HEK293 (cell line): ENCODE measurements around the gene NUDT6.

Experiments
- CTCF ChIA-PET: fragments of 350-600 bp; formaldehyde crosslinking; extraction: SDS; loops from one replicate; lab custom pipeline; 2021; ENCODE audit warnings: antibody characterized with exemption; lab: Yijun Ruan, JAX
- POLR2A ChIA-PET: fragments of 300-600 bp; formaldehyde crosslinking; extraction: SDS; loops from one replicate; lab custom pipeline; 2020; ENCODE audit warnings: antibody characterized with exemption, inconsistent platforms; lab: Yijun Ruan, JAX
- H3K27ac ChIP-seq: fragments of 200-500 bp; sonication (Bioruptor generic); 2 replicates; pipeline ENCODE4 v1.5.1; 2014; ENCODE audit warnings: low read depth, low read length, control low read depth, inconsistent platforms; ENCODE audit errors: extremely low read depth
- H3K36me3 ChIP-seq, 2 experiments: fragments of 200-500 bp in 1 of 2; sonication (Bioruptor generic) in 1 of 2; 1 replicate in 1 of 2; 2 replicates in 1 of 2; pipeline ENCODE4 v1.5.1; 2014 to 2017; ENCODE audit warnings: inconsistent platforms in 2 of 2, low read length in 2 of 2; ENCODE audit not compliant: control insufficient read depth in 2 of 2, insufficient read depth in 1 of 2
- H3K4me1 ChIP-seq: fragments of 200-500 bp; sonication (Bioruptor generic); 2 replicates; pipeline ENCODE4 v1.5.1; 2014; ENCODE audit warnings: mild to moderate bottlenecking, low read length, inconsistent platforms; ENCODE audit not compliant: control insufficient read depth, insufficient read depth
- H3K4me3 ChIP-seq: 2 replicates; pipeline ENCODE4 v1.5.1; 2011; ENCODE audit warnings: low read depth, mild to moderate bottlenecking, control low read depth, low read length, moderate library complexity
- H3K9me3 ChIP-seq: fragments of 200-500 bp; sonication (Bioruptor generic); 2 replicates; pipeline ENCODE4 v1.5.1; 2014; ENCODE audit warnings: low read depth, low read length, inconsistent platforms; ENCODE audit not compliant: control insufficient read depth, insufficient read depth
- GLIS2 ChIP-seq: fragments of 450-650 bp; formaldehyde crosslinking; IDR thresholded peaks from 2 replicates; pipeline ENCODE4 v1.5.1; 2016; ENCODE audit warnings: missing biosample characterization, missing genetic modification characterization
- SP7 ChIP-seq: fragments of 450-650 bp; formaldehyde crosslinking; IDR thresholded peaks from 2 replicates; pipeline ENCODE4 v1.5.1; 2016; ENCODE audit warnings: missing biosample characterization, missing genetic modification characterization
- ZBTB7A ChIP-seq: fragments of 450-650 bp; formaldehyde crosslinking; IDR thresholded peaks from 2 replicates; pipeline ENCODE4 v1.5.1; 2016; ENCODE audit warnings: low read depth, missing biosample characterization, missing genetic modification characterization
- ZNF26 ChIP-seq: fragments of 450-650 bp; formaldehyde crosslinking; IDR thresholded peaks from 2 replicates; pipeline ENCODE4 v1.5.1; 2016; ENCODE audit warnings: missing biosample characterization, missing genetic modification characterization
- ZNF274 ChIP-seq, 2 experiments: fragments of 200-500 bp in 1 of 2; fragments of 450-650 bp in 1 of 2; sonication (Bioruptor generic) in 1 of 2; formaldehyde crosslinking in 1 of 2; IDR thresholded peaks; 2 replicates each; pipeline versions ENCODE4 v1.5.1 to v1.6.1; 2014 to 2016; ENCODE audit warnings: borderline replicate concordance in 1 of 2, inconsistent platforms in 1 of 2, low read length in 1 of 2, missing biosample characterization in 1 of 2, missing genetic modification characterization in 1 of 2
- ZNF394 ChIP-seq: fragments of 450-650 bp; formaldehyde crosslinking; IDR thresholded peaks from 2 replicates; pipeline ENCODE4 v1.5.1; 2016; ENCODE audit warnings: missing biosample characterization, missing genetic modification characterization, mild to moderate bottlenecking, moderate library complexity, borderline replicate concordance
- ZNF416 ChIP-seq: fragments of 450-650 bp; formaldehyde crosslinking; IDR thresholded peaks from 2 replicates; pipeline ENCODE4 v1.5.1; 2016; ENCODE audit warnings: missing biosample characterization, missing genetic modification characterization
- ZNF449 ChIP-seq: fragments of 450-650 bp; formaldehyde crosslinking; IDR thresholded peaks from 2 replicates; pipeline ENCODE4 v1.5.1; 2017; ENCODE audit warnings: missing biosample characterization, mild to moderate bottlenecking, missing genetic modification characterization, moderate library complexity
- ZNF473 ChIP-seq: fragments of 450-650 bp; formaldehyde crosslinking; IDR thresholded peaks from 2 replicates; pipeline ENCODE4 v1.5.1; 2017; ENCODE audit warnings: missing biosample characterization, missing genetic modification characterization
- ZNF558 ChIP-seq: fragments of 450-650 bp; formaldehyde crosslinking; IDR thresholded peaks from 2 replicates; pipeline ENCODE4 v1.5.1; 2016; ENCODE audit warnings: missing biosample characterization, missing genetic modification characterization
- ZNF561 ChIP-seq: fragments of 450-650 bp; IDR thresholded peaks from 2 replicates; pipeline ENCODE4 v1.5.1; 2018; ENCODE audit warnings: missing biosample characterization, missing genetic modification characterization, borderline replicate concordance
- ZNF610 ChIP-seq: fragments of 450-650 bp; formaldehyde crosslinking; IDR thresholded peaks from 2 replicates; pipeline ENCODE4 v1.5.1; 2016; ENCODE audit warnings: missing biosample characterization, missing genetic modification characterization, borderline replicate concordance
- ZNF629 ChIP-seq: fragments of 450-650 bp; formaldehyde crosslinking; IDR thresholded peaks from 2 replicates; pipeline ENCODE4 v1.5.1; 2017; ENCODE audit warnings: missing biosample characterization, missing genetic modification characterization
- ZNF658 ChIP-seq: fragments of 450-650 bp; formaldehyde crosslinking; IDR thresholded peaks from 2 replicates; pipeline ENCODE4; 2016; ENCODE audit warnings: missing biosample characterization, missing genetic modification characterization
- ZNF664 ChIP-seq: fragments of 450-650 bp; formaldehyde crosslinking; IDR thresholded peaks from 2 replicates; pipeline ENCODE4 v1.5.1; 2016; ENCODE audit warnings: missing biosample characterization, missing genetic modification characterization
- ZNF677 ChIP-seq: fragments of 450-650 bp; IDR thresholded peaks from 2 replicates; pipeline ENCODE4 v1.5.0; 2018; ENCODE audit warnings: missing biosample characterization, mild to moderate bottlenecking, missing genetic modification characterization, moderate library complexity
- TF ChIP-seq, protein P1 (sequence below): fragments of 450-650 bp; formaldehyde crosslinking; conservative IDR thresholded peaks from 2 replicates; pipeline ENCODE4 v1.5.1; 2016; ENCODE audit warnings: low read depth, missing biosample characterization, missing genetic modification characterization
- TF ChIP-seq, protein P2 (sequence below): fragments of 450-650 bp; formaldehyde crosslinking; IDR thresholded peaks from 2 replicates; pipeline ENCODE4 v1.5.1; 2016; ENCODE audit warnings: missing biosample characterization, missing genetic modification characterization

NUDT6 gene

DNA sequence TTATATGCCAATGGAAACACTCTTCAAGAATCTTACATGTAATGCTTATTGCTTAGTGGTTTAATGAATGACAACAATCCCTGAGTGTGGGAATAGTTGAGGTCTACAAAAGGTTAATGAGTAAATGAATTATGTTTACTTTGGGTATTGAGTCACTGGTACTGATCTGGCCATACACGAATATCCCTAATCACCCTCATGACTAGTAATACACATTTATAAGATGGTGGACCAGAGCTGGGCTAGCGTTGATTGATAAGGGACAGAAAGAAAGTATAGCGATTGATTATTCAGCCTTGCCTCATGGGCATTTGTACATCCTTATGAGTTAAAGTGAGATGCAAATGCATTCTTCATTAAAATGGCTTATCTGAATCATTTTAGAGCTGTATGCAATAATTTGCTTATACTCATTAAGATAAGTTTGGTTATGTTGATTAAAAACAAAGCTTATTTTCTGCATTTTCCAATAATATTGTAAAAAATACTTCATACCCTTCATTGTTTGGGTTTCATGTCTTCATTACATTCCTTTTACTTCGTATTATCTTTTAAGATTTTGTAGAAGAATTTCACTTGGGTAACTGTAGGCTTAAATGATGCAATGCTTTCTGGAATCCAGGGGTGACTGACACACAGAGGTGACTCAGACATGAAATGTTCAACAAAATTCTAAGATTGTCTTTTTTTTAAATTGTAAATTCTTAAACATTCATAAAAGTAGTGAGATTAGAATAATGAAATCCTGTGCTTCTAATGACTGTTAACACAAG, 48.4 kb downstream of the NUDT6 start:
- H3K27ac ChIP-seq = no peak overlapping the region
- CTCF ChIA-PET = interaction anchor here (0.6 kb wide), 1 partner anchor 56 kb away, joined by 3 read pairs; no protein-coding TSS in a partner anchor
- H3K4me1 ChIP-seq = no peaks in the 10 kb centered on the region

More for the DNA sequence above, 48.4 kb downstream of the NUDT6 start:
- peaks cover 0 to 10% of the 10 kb centered on the region in 2 experiments; a peak in 1 of 3 replicates for H3K36me3 ChIP-seq
- H3K9me3 ChIP-seq = no peaks in the 10 kb centered on the region
- TF ChIP-seq, protein P1, sequence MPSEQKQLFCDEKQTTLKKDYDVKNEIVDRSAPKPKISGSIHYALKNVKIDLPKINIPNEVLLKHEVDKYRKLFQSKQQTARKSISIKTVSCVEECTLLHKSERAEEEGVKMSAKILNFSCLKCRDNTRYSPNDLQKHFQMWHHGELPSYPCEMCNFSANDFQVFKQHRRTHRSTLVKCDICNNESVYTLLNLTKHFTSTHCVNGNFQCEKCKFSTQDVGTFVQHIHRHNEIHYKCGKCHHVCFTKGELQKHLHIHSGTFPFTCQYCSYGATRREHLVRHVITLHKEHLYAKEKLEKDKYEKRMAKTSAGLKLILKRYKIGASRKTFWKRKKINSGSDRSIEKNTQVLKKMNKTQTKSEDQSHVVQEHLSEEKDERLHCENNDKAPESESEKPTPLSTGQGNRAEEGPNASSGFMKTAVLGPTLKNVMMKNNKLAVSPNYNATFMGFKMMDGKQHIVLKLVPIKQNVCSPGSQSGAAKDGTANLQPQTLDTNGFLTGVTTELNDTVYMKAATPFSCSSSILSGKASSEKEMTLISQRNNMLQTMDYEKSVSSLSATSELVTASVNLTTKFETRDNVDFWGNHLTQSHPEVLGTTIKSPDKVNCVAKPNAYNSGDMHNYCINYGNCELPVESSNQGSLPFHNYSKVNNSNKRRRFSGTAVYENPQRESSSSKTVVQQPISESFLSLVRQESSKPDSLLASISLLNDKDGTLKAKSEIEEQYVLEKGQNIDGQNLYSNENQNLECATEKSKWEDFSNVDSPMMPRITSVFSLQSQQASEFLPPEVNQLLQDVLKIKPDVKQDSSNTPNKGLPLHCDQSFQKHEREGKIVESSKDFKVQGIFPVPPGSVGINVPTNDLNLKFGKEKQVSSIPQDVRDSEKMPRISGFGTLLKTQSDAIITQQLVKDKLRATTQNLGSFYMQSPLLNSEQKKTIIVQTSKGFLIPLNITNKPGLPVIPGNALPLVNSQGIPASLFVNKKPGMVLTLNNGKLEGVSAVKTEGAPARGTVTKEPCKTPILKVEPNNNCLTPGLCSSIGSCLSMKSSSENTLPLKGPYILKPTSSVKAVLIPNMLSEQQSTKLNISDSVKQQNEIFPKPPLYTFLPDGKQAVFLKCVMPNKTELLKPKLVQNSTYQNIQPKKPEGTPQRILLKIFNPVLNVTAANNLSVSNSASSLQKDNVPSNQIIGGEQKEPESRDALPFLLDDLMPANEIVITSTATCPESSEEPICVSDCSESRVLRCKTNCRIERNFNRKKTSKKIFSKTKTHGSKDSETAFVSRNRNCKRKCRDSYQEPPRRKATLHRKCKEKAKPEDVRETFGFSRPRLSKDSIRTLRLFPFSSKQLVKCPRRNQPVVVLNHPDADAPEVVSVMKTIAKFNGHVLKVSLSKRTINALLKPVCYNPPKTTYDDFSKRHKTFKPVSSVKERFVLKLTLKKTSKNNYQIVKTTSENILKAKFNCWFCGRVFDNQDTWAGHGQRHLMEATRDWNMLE (tag by site-specific recombination) = no peak
- TF ChIP-seq ZNF449 (tag by site-specific recombination) (no peak), ZNF561 (tag by site-specific recombination) (no peak), ZNF664 (no peak), ZBTB7A (tag by site-specific recombination) (no peak), ZNF274 (IDR thresholded peaks at IDR 0.05; ENCODE audit: low read length) (no peak), ZNF274 (tag by site-specific recombination; IDR thresholded peaks at IDR 0.05; ENCODE audit: borderline replicate concordance) (no peak), GLIS2 (tag by site-specific recombination) (no peak), ZNF677 (tag by site-specific recombination) (no peak), ZNF658 (tag by site-specific recombination) (no peak), ZNF629 (tag by site-specific recombination) (no peak), ZNF26 (tag by site-specific recombination) (no peak), ZNF416 (no peak), ZNF473 (no peak), SP7 (tag by site-specific recombination) (no peak), ZNF558 (tag by site-specific recombination) (no peak; the same call in 1 of the 2 replicates), ZNF394 (tag by site-specific recombination) (no peak), ZNF610 (tag by site-specific recombination) (no peak)
- TF ChIP-seq, protein P2, sequence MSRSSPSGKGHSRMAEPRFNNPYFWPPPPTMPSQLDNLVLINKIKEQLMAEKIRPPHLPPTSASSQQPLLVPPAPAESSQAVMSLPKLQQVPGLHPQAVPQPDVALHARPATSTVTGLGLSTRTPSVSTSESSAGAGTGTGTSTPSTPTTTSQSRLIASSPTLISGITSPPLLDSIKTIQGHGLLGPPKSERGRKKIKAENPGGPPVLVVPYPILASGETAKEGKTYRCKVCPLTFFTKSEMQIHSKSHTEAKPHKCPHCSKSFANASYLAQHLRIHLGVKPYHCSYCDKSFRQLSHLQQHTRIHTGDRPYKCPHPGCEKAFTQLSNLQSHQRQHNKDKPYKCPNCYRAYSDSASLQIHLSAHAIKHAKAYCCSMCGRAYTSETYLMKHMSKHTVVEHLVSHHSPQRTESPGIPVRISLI (tag by site-specific recombination) = no peak
- no peak overlapping the region for H3K4me3 ChIP-seq
- POLR2A ChIA-PET = no interaction called here
